Tongue (tissue), 2 donors: Measurements from ENCODE around the gene AZIN2. TPM values are rescaled to one million over a fixed set of nuclear protein-coding genes. Genes with fewer than 3 reads are reported as not detected.

ENCODE experiments used
- DNase-seq: peaks from one replicate; pipeline ENCODE4 v3.0.0-alpha.2; 2015
- total RNA-seq: library from RNA; depleted of rRNA; stranded (reverse); fragments of >200 nt; gene quantifications from one replicate; pipeline ENCODE4 v1.2.3, GENCODE V29; 2014

The AZIN2 gene
- total RNA-seq, 1 donor from 2014 or later: 3.8 TPM

DNA sequence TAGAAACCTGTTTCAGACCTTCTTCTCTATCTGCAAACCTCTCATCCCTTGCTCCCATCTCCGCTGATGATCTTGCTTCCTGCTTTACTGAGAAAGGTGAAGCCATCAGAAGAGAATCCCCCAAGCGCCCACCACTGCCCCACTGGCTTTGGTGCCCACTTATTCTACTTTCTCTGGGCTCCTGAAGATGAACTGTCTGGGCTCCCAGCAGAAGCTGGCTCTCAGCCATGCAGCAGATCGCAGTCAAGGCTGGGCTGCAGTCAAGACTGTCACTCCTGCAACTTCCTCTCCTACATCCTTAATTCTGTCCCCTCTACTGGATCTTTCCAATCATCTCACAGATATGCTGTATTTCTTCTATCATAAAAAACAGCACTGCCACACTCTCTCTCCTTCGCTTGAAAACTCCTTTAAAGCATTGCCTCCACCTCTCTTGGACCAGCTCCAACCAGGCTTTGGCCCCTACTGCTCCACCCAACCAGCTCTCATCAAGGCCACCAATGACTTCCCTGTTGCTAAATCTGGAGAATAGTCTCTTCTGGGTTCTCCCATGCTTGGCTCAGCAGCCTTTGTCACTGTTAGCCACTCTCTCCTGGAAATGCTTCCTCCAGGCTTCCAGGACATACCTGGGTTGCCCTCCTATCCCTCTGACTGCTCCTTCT is 75.1 kb downstream of the AZIN2 start:
- peak; percentile 57 for DNase-seq

DNA sequence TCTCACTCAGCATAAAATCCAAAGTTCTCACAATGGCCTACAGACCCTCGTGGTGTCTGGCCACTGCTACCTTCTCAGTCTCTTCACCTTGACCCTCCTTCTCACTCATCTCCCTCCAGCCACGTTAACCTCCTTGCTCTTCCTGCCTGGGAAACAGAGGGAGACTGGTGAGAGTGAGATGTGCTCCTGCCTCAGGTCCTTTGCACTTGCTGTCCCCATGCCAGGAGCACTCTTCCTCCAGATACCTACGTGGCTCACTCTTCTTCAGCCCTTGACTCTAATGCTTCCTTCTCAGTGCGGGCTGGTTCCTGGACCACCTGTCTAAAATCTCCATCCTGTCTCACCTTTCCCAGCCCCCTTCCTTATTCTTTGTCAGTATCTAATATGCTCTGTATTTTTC is 76.2 kb downstream of the AZIN2 start:
- no peak for DNase-seq

DNA sequence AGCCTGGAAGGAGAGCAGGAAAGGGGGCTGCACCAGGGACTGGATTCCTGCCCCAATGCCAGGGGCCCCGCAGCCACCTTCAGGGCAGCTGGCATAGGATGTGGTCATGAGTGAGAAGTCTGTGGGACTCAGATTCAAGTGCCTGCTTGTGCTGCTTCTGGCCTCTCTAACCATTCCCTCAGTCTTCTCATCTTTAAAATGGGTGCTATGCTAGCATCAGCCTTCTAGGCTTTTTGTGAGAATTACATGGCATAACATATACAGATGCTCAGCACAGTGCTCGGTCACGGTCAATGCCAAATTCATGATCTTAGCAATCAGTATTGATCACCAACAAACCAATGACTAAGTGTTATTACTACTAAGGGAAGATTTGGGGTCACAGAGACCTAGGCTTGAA is 77.4 kb downstream of the AZIN2 start:
- no peak for DNase-seq

DNA sequence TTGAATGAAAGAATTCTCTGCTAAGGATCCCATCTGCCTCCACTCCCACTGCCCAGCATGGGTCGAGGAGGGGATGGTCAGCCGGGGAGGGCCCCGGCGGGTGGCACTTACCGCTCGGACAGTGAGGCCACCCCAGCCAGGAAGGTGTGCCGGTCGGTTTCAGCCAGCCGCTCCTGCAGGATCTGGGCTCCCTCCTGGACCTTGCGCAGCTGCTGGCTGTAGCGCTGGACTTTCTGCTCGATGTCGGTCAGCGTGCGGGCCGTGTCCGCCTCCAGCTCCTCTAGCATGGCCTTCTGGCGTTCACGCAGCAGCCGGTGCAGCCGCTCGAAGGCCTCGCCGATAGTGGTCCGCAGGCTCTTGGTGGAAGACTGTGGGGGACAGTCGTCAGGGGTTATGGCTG is 78.6 kb downstream of the AZIN2 start:
- no peak for DNase-seq

DNA sequence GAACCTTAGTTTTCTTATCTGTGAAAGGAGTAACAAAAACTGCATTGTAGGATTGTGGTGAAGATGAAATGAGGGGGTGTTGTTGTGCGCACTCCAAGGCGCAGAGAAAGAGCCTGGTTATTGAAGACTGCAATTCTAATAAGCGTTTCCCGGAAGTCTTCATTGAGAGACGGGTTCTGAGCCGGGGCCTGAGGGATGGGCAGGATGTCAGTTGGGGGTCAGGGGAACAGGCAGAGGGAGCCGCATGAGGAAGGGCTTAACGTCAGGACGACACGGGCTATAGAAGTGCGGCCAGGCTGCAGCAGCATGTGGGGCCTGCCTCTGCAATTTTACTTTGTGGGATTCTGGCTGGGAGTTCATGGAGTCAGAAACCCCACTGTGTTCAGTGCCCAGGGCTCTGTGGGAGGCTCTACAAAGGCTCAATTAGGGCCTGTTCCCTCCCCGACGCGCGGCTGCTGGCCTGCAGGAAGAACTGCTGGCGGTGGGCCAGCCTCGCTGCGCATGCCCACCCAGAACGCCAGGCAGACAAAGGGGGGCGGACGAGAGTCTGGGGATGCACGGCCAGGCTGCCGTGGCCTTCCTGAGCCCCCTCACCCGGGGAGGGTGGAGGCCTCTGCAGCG is 80.2 kb downstream of the AZIN2 start:
- peak; percentile 91 for DNase-seq

DNA sequence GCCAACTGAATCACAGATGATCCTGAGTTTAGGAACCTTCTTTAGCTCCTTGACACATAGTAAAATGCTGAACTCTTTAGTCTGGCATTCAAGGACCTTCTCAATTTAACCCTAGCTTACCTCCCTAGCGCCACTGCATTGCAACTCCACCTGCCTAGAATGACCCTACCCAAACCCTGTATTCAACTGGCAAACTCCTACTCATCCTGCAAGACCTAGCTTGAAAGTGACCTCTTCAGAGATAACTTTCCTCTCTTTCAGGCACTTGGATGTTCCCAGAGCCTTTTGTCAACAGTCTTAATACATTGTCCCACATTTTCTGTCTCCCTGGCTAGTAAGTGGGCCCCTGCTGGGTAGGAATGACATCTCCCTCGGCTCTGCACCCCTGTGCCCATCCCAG is 81.2 kb downstream of the AZIN2 start:
- no peak for DNase-seq

DNA sequence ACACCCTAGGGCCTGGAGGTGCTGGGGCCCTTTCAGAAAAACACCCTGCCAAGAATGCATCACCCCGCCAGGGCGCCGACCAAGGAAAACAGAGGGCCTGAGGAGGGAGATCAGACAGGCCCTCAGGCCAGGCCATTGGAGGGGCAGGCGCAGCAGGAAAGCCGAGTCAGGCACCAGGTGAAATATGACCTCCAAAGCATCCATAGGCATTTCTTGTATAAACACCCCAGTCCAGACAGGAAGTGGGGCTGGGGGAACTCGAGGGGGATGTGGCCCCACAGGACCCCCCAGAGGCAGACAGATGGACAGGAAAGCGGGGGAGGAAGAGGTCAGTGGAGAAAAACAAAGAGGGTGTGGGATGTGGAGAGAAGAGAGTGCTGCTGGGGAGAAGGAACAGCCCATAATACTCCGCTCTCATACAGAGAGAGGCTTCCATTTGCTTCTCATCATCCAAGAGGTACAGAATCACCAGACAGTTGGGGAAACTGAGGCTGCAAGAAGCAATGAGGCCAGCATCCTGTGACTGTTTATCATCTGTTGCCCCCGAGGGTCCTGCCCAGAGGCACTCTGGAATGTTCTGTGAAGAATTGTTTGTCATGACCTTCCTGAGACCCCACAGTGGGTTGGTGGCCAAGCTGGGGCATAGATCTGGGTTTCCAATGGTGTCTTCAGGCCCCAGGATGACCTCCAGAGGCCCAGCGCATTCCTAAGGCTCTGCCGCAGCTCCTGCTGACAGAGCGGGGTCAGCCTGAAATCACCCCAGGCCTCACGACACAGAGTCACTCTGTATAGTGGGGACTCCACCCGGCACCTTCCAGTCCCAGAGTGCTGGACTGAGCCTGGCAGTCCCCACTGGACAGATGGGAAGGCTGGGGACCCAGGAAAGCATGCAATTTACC is 82.9 kb downstream of the AZIN2 start:
- DNase-seq: peak; percentile 53

DNA sequence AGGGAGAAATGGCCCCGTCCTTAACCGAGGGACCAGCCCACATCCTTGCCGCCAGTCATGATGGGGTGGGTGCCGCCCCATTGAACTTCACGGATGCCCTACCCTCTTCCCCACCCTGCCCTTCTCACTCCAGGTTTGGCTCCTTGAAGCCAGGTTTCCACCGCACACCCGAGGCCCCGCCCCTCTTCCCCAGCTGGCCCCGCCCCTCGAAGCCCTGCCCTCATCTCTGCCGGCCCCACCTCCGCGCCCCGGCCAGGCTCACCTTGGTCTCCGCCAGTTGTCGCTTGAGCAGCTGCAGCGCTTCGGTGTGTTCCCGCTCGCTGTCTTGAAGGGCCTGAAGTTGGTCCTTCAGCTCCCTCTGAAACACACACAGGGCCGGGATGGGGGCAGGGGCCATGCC is 84.3 kb downstream of the AZIN2 start:
- peak; percentile 66 for DNase-seq

DNA sequence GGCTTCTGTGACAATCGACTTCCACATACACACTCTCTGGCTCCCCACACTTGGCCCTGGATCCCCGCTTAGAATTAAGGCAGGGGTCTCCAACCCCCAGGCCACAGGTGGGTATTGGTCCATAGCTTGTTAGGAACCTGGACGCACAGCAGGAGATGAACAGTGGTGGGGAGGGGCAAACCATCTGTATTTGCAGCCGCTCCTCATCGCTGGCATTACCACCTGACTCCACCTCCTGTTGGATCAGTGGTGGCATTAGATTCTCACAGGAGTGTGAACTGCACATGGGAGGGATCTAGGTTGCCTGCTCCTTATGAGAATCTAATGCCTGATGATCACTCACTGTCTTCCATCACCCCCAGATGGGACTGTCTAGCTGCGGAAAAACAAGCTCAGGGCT is 84.9 kb downstream of the AZIN2 start:
- no peak for DNase-seq

DNA sequence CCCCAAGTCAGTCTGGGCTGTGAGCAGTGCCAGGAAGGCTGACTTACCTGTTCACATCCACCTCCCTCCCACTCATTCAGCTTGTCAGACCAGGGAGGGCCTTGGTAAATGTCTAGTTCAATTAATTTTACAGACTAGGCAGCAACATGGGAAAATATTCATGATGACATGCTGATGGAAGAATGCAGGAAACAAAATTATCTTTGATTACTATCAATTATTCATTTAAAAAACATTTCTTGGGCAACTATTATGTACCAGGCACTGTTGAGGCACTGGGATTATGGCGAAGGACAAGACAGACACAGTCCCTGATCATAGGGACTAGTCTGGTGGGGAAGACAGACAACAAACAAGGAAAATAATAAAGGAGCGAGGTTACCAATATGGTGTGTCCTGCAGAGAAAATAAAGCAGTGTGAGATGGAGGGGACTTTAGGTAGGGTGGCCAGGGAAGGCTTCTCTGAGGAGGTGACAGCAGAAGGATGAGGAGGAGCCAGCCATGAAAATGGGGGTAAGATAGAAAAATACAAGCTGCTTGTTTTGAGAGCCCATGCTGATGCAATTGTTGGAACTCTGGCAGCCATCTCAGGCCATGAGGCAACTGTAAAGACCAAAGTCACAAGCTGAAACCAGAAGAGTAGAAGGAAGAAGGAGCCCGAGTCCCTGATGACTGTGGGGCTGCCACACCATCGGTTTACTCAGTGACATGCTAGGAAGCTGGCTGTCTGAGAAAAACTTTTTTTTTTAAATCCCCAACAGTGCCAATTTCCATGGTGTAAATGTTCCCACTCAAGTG is 86.9 kb downstream of the AZIN2 start:
- no peak for DNase-seq

DNA sequence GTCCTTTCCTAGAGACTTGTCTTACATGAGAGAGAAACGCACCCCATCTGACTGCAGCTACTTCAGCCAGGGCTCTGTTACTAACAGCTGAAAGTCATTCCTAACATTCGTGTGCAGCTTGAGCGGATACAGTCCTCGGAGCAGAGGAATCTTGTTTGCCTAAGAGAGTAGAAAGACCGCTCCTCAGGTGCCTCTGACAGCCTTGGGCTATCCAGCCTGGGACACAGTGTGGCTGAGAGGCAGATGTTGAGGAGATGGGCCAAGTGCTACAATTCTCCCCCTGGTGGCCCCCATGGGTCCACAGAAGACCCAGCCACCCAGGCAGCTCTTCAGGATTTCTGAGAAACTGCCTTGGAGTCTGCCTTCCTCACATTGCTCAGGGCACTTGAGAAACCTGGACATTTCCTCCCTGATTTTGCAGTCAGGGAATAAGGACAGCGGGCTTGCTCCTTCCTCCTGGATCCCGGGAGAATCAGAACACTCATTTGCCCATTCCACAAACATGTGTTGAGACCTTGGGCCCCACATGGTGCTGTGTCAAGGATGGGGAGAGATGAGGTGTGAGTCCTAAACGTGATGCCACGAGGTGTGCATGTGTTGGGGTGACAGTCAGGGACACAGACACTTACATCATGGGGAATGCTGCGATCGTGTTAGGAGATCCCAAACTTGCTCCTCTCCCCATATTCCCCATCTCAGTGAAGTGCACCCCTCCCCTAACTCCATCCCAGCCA is 87.8 kb downstream of the AZIN2 start:
- peak; percentile 76 for DNase-seq

DNA sequence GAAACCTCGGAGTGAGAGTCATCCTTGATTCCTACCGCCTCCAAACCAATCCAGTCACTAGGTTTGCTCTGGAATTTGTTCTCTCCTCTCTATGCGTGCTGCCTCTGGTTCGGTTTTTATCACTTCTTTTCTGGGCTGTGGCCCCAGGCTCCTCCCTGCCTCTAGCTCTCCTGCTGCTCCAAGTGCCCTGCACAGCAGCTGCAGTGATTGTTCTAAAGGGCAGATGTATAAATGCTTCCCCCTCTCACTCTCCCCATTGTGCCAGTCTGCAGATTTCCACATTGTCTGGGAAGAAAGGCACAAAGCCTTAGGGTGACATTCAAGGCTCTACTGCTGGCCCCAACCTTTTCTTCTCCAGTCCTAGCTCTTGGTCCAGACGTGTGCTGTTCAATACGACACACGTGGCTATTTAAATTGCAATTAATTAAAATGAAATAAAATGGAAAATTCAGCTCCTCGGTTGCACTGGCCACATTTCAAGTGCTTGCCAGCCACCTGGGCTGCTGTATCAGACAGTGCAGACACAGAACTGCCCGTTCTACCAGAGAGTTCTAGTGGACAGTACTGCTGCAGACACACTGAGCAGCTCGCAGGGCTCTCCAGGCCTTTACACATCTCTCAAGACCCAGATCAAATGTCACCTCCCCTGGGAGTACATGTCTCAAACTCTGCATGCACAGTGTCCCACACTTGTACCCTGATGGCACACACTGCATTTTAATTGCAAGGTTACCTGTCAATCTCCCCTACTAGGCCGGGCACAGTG is 88.5 kb downstream of the AZIN2 start:
- DNase-seq: peak; percentile 56

Other genes with a start within 250 kb of the AZIN2 start
- gene FNDC5, start 210.2 kb upstream of the AZIN2 start, total RNA-seq: 125 TPM
- 0.21 TPM for gene HPCA, start 194.7 kb upstream of the AZIN2 start, total RNA-seq
- gene TMEM54, start 179.8 kb upstream of the AZIN2 start, total RNA-seq: 14.9 TPM
- gene RNF19B, start 116.3 kb upstream of the AZIN2 start, total RNA-seq: 9.9 TPM
- 109 TPM for gene AK2, start 44.3 kb upstream of the AZIN2 start, total RNA-seq
- 4.4 TPM for gene TRIM62, start 100.9 kb downstream of the AZIN2 start, total RNA-seq
- gene ZNF362, start 175.3 kb downstream of the AZIN2 start, total RNA-seq: 11.4 TPM
- gene A3GALT2, start 239.9 kb downstream of the AZIN2 start, total RNA-seq: not detected